Natural killer cell (primary cell): ENCODE measurements around the gene C6orf62. TPM values are rescaled to one million over a fixed set of nuclear protein-coding genes. Genes with fewer than 3 reads are reported as not detected.

Experiments
- ATAC-seq, 3 donors: fragments of 150-1000 bp in 2 of 3; fragments of 200-7000 bp in 1 of 3; cut with Tn5 transposase; 1 replicate in 1 of 3; 2 replicates in 2 of 3; pipeline ENCODE4 v1.10.0; 2021; ENCODE audit warnings: mild to moderate bottlenecking in 2 of 3, moderate library complexity in 2 of 3
- DNase-seq, 2 donors: peaks; one replicate each; pipeline versions ENCODE4 v3.0.0 to v3.0.0-alpha.2; 2013 to 2021; ENCODE audit warnings: mixed read lengths in 1 of 2
- H3K27ac ChIP-seq: one replicate; pipeline ENCODE4 v1.5.1; 2013; ENCODE audit warnings: mild to moderate bottlenecking, low read length
- H3K27me3 ChIP-seq: one replicate; pipeline ENCODE4 v1.6.1; 2013; ENCODE audit warnings: low read length; ENCODE audit not compliant: control insufficient read depth, insufficient read depth
- H3K36me3 ChIP-seq: one replicate; pipeline ENCODE4 v1.6.1; 2013; ENCODE audit warnings: low read length; ENCODE audit not compliant: control insufficient read depth, insufficient read depth
- H3K4me1 ChIP-seq: one replicate; pipeline ENCODE4 v1.6.1; 2013; ENCODE audit warnings: low read length; ENCODE audit not compliant: control insufficient read depth, insufficient read depth
- H3K4me3 ChIP-seq: one replicate; pipeline ENCODE4 v1.5.1; 2013; ENCODE audit warnings: low read length
- H3K9me3 ChIP-seq: one replicate; pipeline ENCODE4 v1.6.1; 2013; ENCODE audit warnings: low read length; ENCODE audit not compliant: control insufficient read depth, insufficient read depth
- H3K27ac Mint-ChIP-seq, 2 donors: one replicate each; pipeline ENCODE4 v1.8.0; 2022; ENCODE audit warnings: mild to moderate bottlenecking in 2 of 2, mixed read lengths in 2 of 2, moderate library complexity in 1 of 2
- H3K27me3 Mint-ChIP-seq, 2 donors: one replicate each; pipeline ENCODE4 v1.8.0; 2022; ENCODE audit warnings: low read depth in 2 of 2, mixed read lengths in 2 of 2
- H3K36me3 Mint-ChIP-seq: one replicate; pipeline ENCODE4 v1.8.0; 2022; ENCODE audit warnings: mixed read lengths
- H3K4me1 Mint-ChIP-seq, 2 donors: one replicate each; pipeline ENCODE4 v1.8.0; 2022; ENCODE audit warnings: mixed read lengths in 2 of 2
- H3K4me3 Mint-ChIP-seq: one replicate; pipeline ENCODE4 v1.8.0; 2022; ENCODE audit warnings: mild to moderate bottlenecking, moderate library complexity, mixed read lengths
- H3K9me3 Mint-ChIP-seq, 2 donors: one replicate each; pipeline ENCODE4 v1.8.0; 2022; ENCODE audit warnings: mixed read lengths in 2 of 2
- WGBS: methylation state at CpG from one replicate; pipeline ENCODE4 v1.1.7; 2013; ENCODE audit warnings: missing lambda C conversion rate; ENCODE audit not compliant: insufficient coverage; 5-methylcytosine and 5-hydroxymethylcytosine counted together
- intact Hi-C: fragments of 100-400 bp; cut with micrococcal nuclease; formaldehyde crosslinking; loops from one replicate; pipeline ENCODE4 v1.14.2; 2022
- total RNA-seq, 4 donors: library from RNA; stranded (reverse); fragments of 120-200 nt in 1 of 4; gene quantifications; one replicate each; pipeline versions ENCODE4 v1.2.3 to v1.2.4, GENCODE V29; 2013 to 2022
- TF ChIP-seq, protein P1 (sequence below): fragments of 200-600 bp; IDR thresholded peaks from one replicate; pipeline ENCODE4 v1.8.0; 2022; ENCODE audit warnings: antibody characterized with exemption

Gene C6orf62
- total RNA-seq, 3 donors from 2014 or later (not counting 1 experiment from before 2014, with no cell fraction given): 129 to 163 (median 130) TPM

DNA sequence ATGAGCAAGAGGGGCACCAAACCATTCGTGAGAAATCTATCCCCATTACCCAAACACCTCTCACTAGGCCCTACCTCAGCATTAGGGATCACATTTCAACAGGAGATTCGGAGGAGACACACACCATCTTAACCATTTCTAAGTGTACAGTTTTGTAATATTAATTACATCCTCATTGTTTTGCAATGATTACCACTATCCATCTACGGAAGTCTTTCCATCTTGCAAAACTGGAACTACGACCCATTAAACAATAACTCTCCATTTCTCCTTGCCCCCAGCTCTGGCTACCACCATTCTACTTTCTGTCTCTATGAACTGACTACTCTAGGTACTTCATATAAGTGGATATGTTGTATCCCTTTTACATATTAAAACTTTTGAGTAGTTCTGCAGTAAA is 32.0 kb downstream of the C6orf62 start:
- 92% methylated on average over 4 of the region's 4 CpGs for WGBS
- Histone ChIP-seq H3K27me3 (no peaks in the 10 kb centered on the region), H3K4me3 (no peak overlapping the region), H3K4me1 (no peaks in the 10 kb centered on the region), H3K36me3 (no peaks in the 10 kb centered on the region), H3K27ac (no peak overlapping the region), H3K9me3 (no peaks in the 10 kb centered on the region)
- DNase-seq (no peak), ATAC-seq (no peak)
- TF ChIP-seq, protein P1, sequence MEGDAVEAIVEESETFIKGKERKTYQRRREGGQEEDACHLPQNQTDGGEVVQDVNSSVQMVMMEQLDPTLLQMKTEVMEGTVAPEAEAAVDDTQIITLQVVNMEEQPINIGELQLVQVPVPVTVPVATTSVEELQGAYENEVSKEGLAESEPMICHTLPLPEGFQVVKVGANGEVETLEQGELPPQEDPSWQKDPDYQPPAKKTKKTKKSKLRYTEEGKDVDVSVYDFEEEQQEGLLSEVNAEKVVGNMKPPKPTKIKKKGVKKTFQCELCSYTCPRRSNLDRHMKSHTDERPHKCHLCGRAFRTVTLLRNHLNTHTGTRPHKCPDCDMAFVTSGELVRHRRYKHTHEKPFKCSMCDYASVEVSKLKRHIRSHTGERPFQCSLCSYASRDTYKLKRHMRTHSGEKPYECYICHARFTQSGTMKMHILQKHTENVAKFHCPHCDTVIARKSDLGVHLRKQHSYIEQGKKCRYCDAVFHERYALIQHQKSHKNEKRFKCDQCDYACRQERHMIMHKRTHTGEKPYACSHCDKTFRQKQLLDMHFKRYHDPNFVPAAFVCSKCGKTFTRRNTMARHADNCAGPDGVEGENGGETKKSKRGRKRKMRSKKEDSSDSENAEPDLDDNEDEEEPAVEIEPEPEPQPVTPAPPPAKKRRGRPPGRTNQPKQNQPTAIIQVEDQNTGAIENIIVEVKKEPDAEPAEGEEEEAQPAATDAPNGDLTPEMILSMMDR: no peak
- Mint-ChIP-seq H3K9me3 (no peaks in the 10 kb centered on the region), H3K4me3 (no peak overlapping the region), H3K27ac (no peak overlapping the region), H3K36me3 (peaks cover 5% of the 10 kb centered on the region), H3K4me1 (no peaks in the 10 kb centered on the region), H3K27me3 (no peaks in the 10 kb centered on the region)
- intact Hi-C loops: no loop called here

DNA sequence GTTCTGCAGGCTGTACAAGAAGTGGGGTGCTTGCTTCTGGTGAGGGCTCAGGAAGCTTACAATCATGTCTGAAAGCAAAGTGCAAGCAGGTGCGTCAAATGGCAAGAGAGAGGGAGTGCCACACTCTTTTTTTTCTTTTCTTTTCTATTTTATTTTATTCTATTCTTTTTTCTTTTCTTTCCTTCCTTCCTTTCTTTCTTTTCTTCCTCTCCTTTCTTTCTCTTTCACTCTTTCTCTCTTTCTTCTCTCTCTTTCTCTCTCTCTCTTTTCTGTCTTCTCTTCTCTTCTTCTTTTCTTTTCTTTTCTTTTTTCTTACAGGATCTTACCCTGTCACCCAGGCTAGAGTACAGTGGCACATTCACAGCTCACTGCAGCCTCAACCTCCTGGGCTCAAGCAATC is 32.5 kb downstream of the C6orf62 start:
- Histone ChIP-seq H3K4me3 (no peak overlapping the region), H3K36me3 (no peaks in the 10 kb centered on the region), H3K27me3 (no peaks in the 10 kb centered on the region), H3K27ac (no peak overlapping the region), H3K9me3 (no peaks in the 10 kb centered on the region), H3K4me1 (no peaks in the 10 kb centered on the region)
- WGBS: 90% methylated on average over 1 of the region's 1 CpG
- H3K36me3 Mint-ChIP-seq: peaks cover 5% of the 10 kb centered on the region
- DNase-seq (no peak), ATAC-seq (no peak)
- H3K27ac Mint-ChIP-seq: no peak overlapping the region
- no peak overlapping the region for H3K4me3 Mint-ChIP-seq
- intact Hi-C loops: no loop called here
- no peaks in the 10 kb centered on the region for H3K27me3 Mint-ChIP-seq
- H3K4me1 Mint-ChIP-seq: no peaks in the 10 kb centered on the region
- H3K9me3 Mint-ChIP-seq: no peaks in the 10 kb centered on the region
- TF ChIP-seq, protein P1: no peak

- Mint-ChIP-seq H3K36me3 (peaks cover 5% of the 10 kb centered on the region), H3K27me3 (no peaks in the 10 kb centered on the region), H3K9me3 (no peaks in the 10 kb centered on the region)
These were observed 35.4 kb downstream of the C6orf62 start for GRCh38 chr6:24683297-24684296.

More at GRCh38 chr6:24683297-24684296, 35.4 kb downstream of the C6orf62 start:
- H3K27me3 ChIP-seq: no peaks in the 10 kb centered on the region
- no peaks in the 10 kb centered on the region for H3K9me3 ChIP-seq
- TF ChIP-seq, protein P1: no peak
- DNase-seq (no peak), ATAC-seq (no peak)
- Mint-ChIP-seq H3K4me3 (no peak overlapping the region), H3K4me1 (no peaks in the 10 kb centered on the region), H3K27ac (no peak overlapping the region)
- H3K4me3 ChIP-seq: no peak overlapping the region
- WGBS: 83% methylated on average over 9 of the region's 12 CpGs
- intact Hi-C loops: no loop called here
- no peaks in the 10 kb centered on the region for H3K4me1 ChIP-seq
- no peak overlapping the region for H3K27ac ChIP-seq
- H3K36me3 ChIP-seq: no peaks in the 10 kb centered on the region
